ENCODE results near the gene ERCC8.
"Not testable (repeated sequence)": the region's sequence is repeated elsewhere in the genome, so short reads cannot be mapped to it uniquely, and the experiment has no call there.

Gene ERCC8

GRCh38 chr5:60918466-60918865 is 26.4 kb downstream of the ERCC8 start:
- in situ Hi-C loops (cut with MboI; ENCODE audit: low sequenced_read_pairs): no loop called here

- in situ Hi-C loops (cut with MboI; ENCODE audit: low sequenced_read_pairs): no loop called here
These were observed 28.2 kb downstream of the ERCC8 start for GRCh38 chr5:60916646-60917045.

GRCh38 chr5:60903356-60903755 is 41.5 kb downstream of the ERCC8 start:
- in situ Hi-C loops (cut with MboI; ENCODE audit: low sequenced_read_pairs): no loop called here

GRCh38 chr5:60896991-60897390 is 47.9 kb downstream of the ERCC8 start:
- in situ Hi-C loops (cut with MboI; ENCODE audit: low sequenced_read_pairs): no loop called here

GRCh38 chr5:60893521-60893920 is 51.3 kb downstream of the ERCC8 start:
- in situ Hi-C loops (cut with MboI; ENCODE audit: low sequenced_read_pairs): no loop called here

- in situ Hi-C loops (cut with MboI; ENCODE audit: low sequenced_read_pairs): no loop called here
These were observed 53.2 kb downstream of the ERCC8 start for GRCh38 chr5:60891667-60892066.

GRCh38 chr5:60888359-60889061 is 56.4 kb downstream of the ERCC8 start:
- in situ Hi-C loops (cut with MboI; ENCODE audit: low sequenced_read_pairs): no loop called here

GRCh38 chr5:60887746-60888145 is 57.1 kb downstream of the ERCC8 start:
- in situ Hi-C loops (cut with MboI; ENCODE audit: low sequenced_read_pairs): no loop called here

GRCh38 chr5:60887096-60887495 is 57.8 kb downstream of the ERCC8 start:
- in situ Hi-C loops (cut with MboI; ENCODE audit: low sequenced_read_pairs): no loop called here

GRCh38 chr5:60886158-60886557 is 58.7 kb downstream of the ERCC8 start:
- in situ Hi-C loops (cut with MboI; ENCODE audit: low sequenced_read_pairs): no loop called here

- in situ Hi-C loops (cut with MboI; ENCODE audit: low sequenced_read_pairs): no loop called here
These were observed 61.6 kb downstream of the ERCC8 start for GRCh38 chr5:60883229-60883628.

- in situ Hi-C loops (cut with MboI; ENCODE audit: low sequenced_read_pairs): no loop called here
These were observed 72.0 kb downstream of the ERCC8 start for GRCh38 chr5:60872892-60873291.

- in situ Hi-C loops (cut with MboI; ENCODE audit: low sequenced_read_pairs): no loop called here
These were observed 74.0 kb downstream of the ERCC8 start for GRCh38 chr5:60870857-60871256.

- in situ Hi-C loops (cut with MboI; ENCODE audit: low sequenced_read_pairs): not testable (repeated sequence)
These were observed 84.3 kb downstream of the ERCC8 start for GRCh38 chr5:60860572-60860971.

GRCh38 chr5:60856066-60856465 is 88.8 kb downstream of the ERCC8 start:
- in situ Hi-C loops (cut with MboI; ENCODE audit: low sequenced_read_pairs): no loop called here

GRCh38 chr5:60852940-60853339 is 91.9 kb downstream of the ERCC8 start:
- in situ Hi-C loops (cut with MboI; ENCODE audit: low sequenced_read_pairs): no loop called here

- in situ Hi-C loops (cut with MboI; ENCODE audit: low sequenced_read_pairs): no loop called here
These were observed 92.6 kb downstream of the ERCC8 start for GRCh38 chr5:60852317-60852716.

GRCh38 chr5:60851626-60852025 is 93.2 kb downstream of the ERCC8 start:
- in situ Hi-C loops (cut with MboI; ENCODE audit: low sequenced_read_pairs): no loop called here

GRCh38 chr5:60846298-60846697 is 98.6 kb downstream of the ERCC8 start:
- in situ Hi-C loops (cut with MboI; ENCODE audit: low sequenced_read_pairs): no loop called here

GRCh38 chr5:60843936-60844905 is 100.6 kb downstream of the ERCC8 start, which contains the start of gene ELOVL7:
ELOVL7 (minus strand) TSS chr5:60844269; CDS start chr5:60787397, 56,872 bp downstream.
- in situ Hi-C loops (cut with MboI; ENCODE audit: low sequenced_read_pairs): no loop called here

GRCh38 chr5:60843386-60843935 is 101.4 kb downstream of the ERCC8 start:
- in situ Hi-C loops (cut with MboI; ENCODE audit: low sequenced_read_pairs): no loop called here

All from hTERT RPE-1 (cell line).